IMR-90 (cell line): ENCODE measurements around the gene INO80. TPM values are rescaled to one million over a fixed set of nuclear protein-coding genes. Genes with fewer than 3 reads are reported as not detected.

Source experiments
- ATAC-seq: fragments of 200-7000 bp; cut with Tn5 transposase; 2 replicates; pipeline ENCODE4 v1.9.1; 2020; ENCODE audit warnings: low read depth, mild to moderate bottlenecking, moderate library complexity
- BruUV-seq: library from RNA; stranded (reverse); fragments of 400-500 nt; replicated peaks from 2 replicates; lab custom pipeline; 2021; lab: Mats Ljungman, UMichigan
- CTCF ChIA-PET: fragments of 300-600 bp; formaldehyde crosslinking; extraction: SDS; loops from one replicate; lab custom pipeline; 2021; ENCODE audit warnings: antibody characterized with exemption; lab: Yijun Ruan, JAX
- POLR2A ChIA-PET: fragments of 300-600 bp; sonication (Branson Sonifier 250); formaldehyde crosslinking; loops from one replicate; lab custom pipeline; 2022; ENCODE audit warnings: antibody characterized with exemption; ENCODE audit not compliant: unreplicated experiment; lab: Charles Lee
- DNase-seq: peaks from one replicate; pipeline ENCODE4 v3.0.0; 2013
- H2AFZ ChIP-seq: replicated peaks from 2 replicates; pipeline ENCODE3; 2013; ENCODE audit warnings: low read length, mild to moderate bottlenecking; ENCODE audit not compliant: poor library complexity
- H2AK5ac ChIP-seq: 2 replicates; pipeline ENCODE4 v1.6.1; 2013; ENCODE audit warnings: low read depth, low read length, inconsistent platforms
- H2AK9ac ChIP-seq: replicated peaks from 2 replicates; pipeline ENCODE3; 2013; ENCODE audit warnings: mild to moderate bottlenecking, low read depth, low read length, moderate library complexity; ENCODE audit not compliant: poor library complexity
- H2BK120ac ChIP-seq: 2 replicates; pipeline ENCODE4 v1.6.1; 2013; ENCODE audit warnings: low read depth, low read length, inconsistent platforms
- H2BK15ac ChIP-seq: 3 replicates; pipeline ENCODE4 v1.6.1; 2013; ENCODE audit warnings: low read depth, low read length, inconsistent platforms
- H2BK20ac ChIP-seq: 2 replicates; pipeline ENCODE4 v1.6.1; 2013; ENCODE audit warnings: low read depth, mild to moderate bottlenecking, inconsistent platforms, low read length, moderate library complexity
- H2BK5ac ChIP-seq: 2 replicates; pipeline ENCODE4 v1.6.1; 2013; ENCODE audit warnings: mild to moderate bottlenecking, low read depth, low read length, inconsistent platforms; ENCODE audit not compliant: poor library complexity, severe bottlenecking
- H3K14ac ChIP-seq: replicated peaks from 2 replicates; pipeline ENCODE4 v1.6.1; 2013; ENCODE audit warnings: low read depth, low read length, inconsistent platforms
- H3K18ac ChIP-seq: 2 replicates; pipeline ENCODE4 v1.6.1; 2013; ENCODE audit warnings: low read depth, low read length, control low read depth
- H3K23ac ChIP-seq: 2 replicates; pipeline ENCODE4 v1.6.1; 2013; ENCODE audit warnings: low read depth, low read length, inconsistent platforms
- H3K27ac ChIP-seq: 2 replicates; pipeline ENCODE4 v1.5.1; 2013; ENCODE audit warnings: mild to moderate bottlenecking, control low read depth, low read length; ENCODE audit not compliant: insufficient read depth
- H3K27me3 ChIP-seq: 2 replicates; pipeline ENCODE4 v1.6.1; 2013; ENCODE audit warnings: low read length; ENCODE audit not compliant: control insufficient read depth, insufficient read depth
- H3K36me3 ChIP-seq: 2 replicates; pipeline ENCODE4 v1.6.1; 2013; ENCODE audit warnings: low read length, mixed read lengths; ENCODE audit not compliant: control insufficient read depth, insufficient read depth
- H3K4ac ChIP-seq: 2 replicates; pipeline ENCODE4 v1.6.1; 2013; ENCODE audit warnings: low read depth, low read length, inconsistent platforms
- H3K4me1 ChIP-seq: 2 replicates; pipeline ENCODE4 v1.6.1; 2013; ENCODE audit warnings: low read length, mixed read lengths; ENCODE audit not compliant: control insufficient read depth, insufficient read depth
- H3K4me2 ChIP-seq: 2 replicates; pipeline ENCODE4 v1.6.1; 2013; ENCODE audit warnings: low read depth, mild to moderate bottlenecking, control low read depth, low read length, moderate library complexity
- H3K4me3 ChIP-seq: 2 replicates; pipeline ENCODE4 v1.5.1; 2013; ENCODE audit warnings: low read depth, mild to moderate bottlenecking, control low read depth, low read length, moderate library complexity; ENCODE audit not compliant: insufficient read depth
- H3K56ac ChIP-seq: 2 replicates; pipeline ENCODE4 v1.6.1; 2013; ENCODE audit warnings: low read length, inconsistent platforms; ENCODE audit not compliant: insufficient read depth; ENCODE audit errors: extremely low read depth
- H3K79me1 ChIP-seq, 2 experiments: 2 replicates each; pipeline ENCODE4 v1.6.1; 2013; ENCODE audit warnings: low read length in 2 of 2, inconsistent platforms in 1 of 2, low read depth in 1 of 2
- H3K9ac ChIP-seq: 2 replicates; pipeline ENCODE4 v1.6.1; 2013; ENCODE audit warnings: low read depth, low read length, control low read depth
- H3K9me1 ChIP-seq: 2 replicates; pipeline ENCODE4 v1.6.1; 2013; ENCODE audit warnings: low read length, inconsistent platforms; ENCODE audit not compliant: insufficient read depth
- H3K9me3 ChIP-seq: 2 replicates; pipeline ENCODE4 v1.6.1; 2013; ENCODE audit warnings: low read length; ENCODE audit not compliant: control insufficient read depth, insufficient read depth
- H4K20me1 ChIP-seq: 2 replicates; pipeline ENCODE4 v1.6.1; 2013; ENCODE audit warnings: low read length, inconsistent platforms; ENCODE audit not compliant: insufficient read depth
- H4K5ac ChIP-seq: 2 replicates; pipeline ENCODE4 v1.6.1; 2013; ENCODE audit warnings: mild to moderate bottlenecking, low read depth, low read length, control low read depth
- H4K8ac ChIP-seq, 2 experiments: 2 replicates each; pipeline ENCODE4 v1.6.1; 2013; ENCODE audit warnings: low read depth in 2 of 2, low read length in 2 of 2, control low read depth in 1 of 2, inconsistent platforms in 1 of 2
- H4K91ac ChIP-seq: 2 replicates; pipeline ENCODE4 v1.6.1; 2013; ENCODE audit warnings: low read depth, low read length, inconsistent platforms; ENCODE audit not compliant: insufficient read depth
- BHLHE40 ChIP-seq: fragments of 150-350 bp; IDR thresholded peaks from 2 replicates; pipeline ENCODE4 v1.6.1; 2016; ENCODE audit warnings: mild to moderate bottlenecking, low read depth, low read length
- CEBPB ChIP-seq: IDR thresholded peaks from 2 replicates; pipeline ENCODE4 v1.6.1; 2012; ENCODE audit warnings: low read depth, low read length, improper control_type of control experiment
- CHD1 ChIP-seq: IDR thresholded peaks from 2 replicates; pipeline ENCODE4 v1.6.1; 2012; ENCODE audit warnings: low read depth, low read length, improper control_type of control experiment
- FOS ChIP-seq: fragments of 150-350 bp; IDR thresholded peaks from 2 replicates; pipeline ENCODE4 v1.6.1; 2016; ENCODE audit warnings: low read depth, low read length
- MAFK ChIP-seq: IDR thresholded peaks from 2 replicates; pipeline ENCODE4 v1.6.1; 2012; ENCODE audit warnings: low read depth, low read length, improper control_type of control experiment
- MAZ ChIP-seq: IDR thresholded peaks from 2 replicates; pipeline ENCODE4 v1.6.1; 2012; ENCODE audit warnings: low read depth, mild to moderate bottlenecking, low read length, improper control_type of control experiment, moderate library complexity, borderline replicate concordance
- MXI1 ChIP-seq: IDR thresholded peaks from 2 replicates; pipeline ENCODE4 v1.6.1; 2012; ENCODE audit warnings: low read depth, mild to moderate bottlenecking, low read length, moderate library complexity, borderline replicate concordance
- POLR2A ChIP-seq: IDR thresholded peaks from 2 replicates; pipeline ENCODE4 v1.6.1; 2012; ENCODE audit warnings: mild to moderate bottlenecking, low read depth, low read length
- RAD21 ChIP-seq: IDR thresholded peaks from 2 replicates; pipeline ENCODE4 v1.6.1; 2012; ENCODE audit warnings: low read length, improper control_type of control experiment
- RCOR1 ChIP-seq: IDR thresholded peaks from 2 replicates; pipeline ENCODE4 v1.6.1; 2012; ENCODE audit warnings: mild to moderate bottlenecking, low read length, improper control_type of control experiment; ENCODE audit not compliant: insufficient replicate concordance
- RFX5 ChIP-seq: IDR thresholded peaks from 2 replicates; pipeline ENCODE4 v1.8.0; 2012; ENCODE audit warnings: low read depth, mild to moderate bottlenecking, low read length, moderate library complexity
- SMC3 ChIP-seq: fragments of 150-350 bp; IDR thresholded peaks from 2 replicates; pipeline ENCODE4 v1.6.1; 2016; ENCODE audit warnings: low read depth, mild to moderate bottlenecking, antibody characterized with exemption, low read length, moderate library complexity
- WGBS, 2 experiments: methylation state at CpG; one replicate each; pipeline versions ENCODE4 v1.1.5 to v1.1.7; 2013; ENCODE audit warnings: missing lambda C conversion rate in 2 of 2; ENCODE audit not compliant: insufficient read length in 1 of 2; ENCODE audit errors: extremely low coverage in 2 of 2; 5-methylcytosine and 5-hydroxymethylcytosine counted together
- dilution Hi-C: fragments of 300-500 bp; cut with HindIII; formaldehyde crosslinking; loops from one replicate; pipeline ENCODE4 v1.14.3; 2018; ENCODE audit warnings: low sequenced_read_pairs; ENCODE audit not compliant: unreplicated experiment
- in situ Hi-C: fragments of 300-500 bp; cut with MboI; formaldehyde crosslinking; loops from 3 replicates; pipeline ENCODE4 v1.14.3; 2019; ENCODE audit warnings: low sequenced_read_pairs, inconsistent platforms, mixed read lengths
- intact Hi-C: fragments of 100-400 bp; cut with micrococcal nuclease; formaldehyde crosslinking; loops from 2 replicates; pipeline ENCODE4 v1.10.0; 2022
- polyA plus RNA-seq, 3 experiments: library from polyadenylated mRNA; depleted of rRNA; stranded (reverse); fragments of >200 nt; gene quantifications; 2 replicates each; pipeline ENCODE4 v1.2.3, GENCODE V29; 2012; ENCODE audit warnings: low replicate concordance in 1 of 3
- total RNA-seq: library from RNA; depleted of rRNA; stranded (reverse); fragments of >200 nt; gene quantifications from 2 replicates; pipeline ENCODE4 v1.2.3, GENCODE V29; 2012
- TF ChIP-seq, protein P1 (sequence below): fragments of 150-350 bp; IDR thresholded peaks from 2 replicates; pipeline ENCODE4 v1.6.1; 2017; ENCODE audit warnings: mild to moderate bottlenecking, antibody characterized with exemption, low read length, low read depth
- TF ChIP-seq, protein P2 (sequence below): fragments of 150-350 bp; IDR thresholded peaks from 2 replicates; pipeline ENCODE4 v1.6.1; 2016; ENCODE audit warnings: low read depth, mild to moderate bottlenecking, low read length, moderate library complexity, borderline replicate concordance

Gene INO80
- total and polyA plus RNA-seq, 2 of the 4 experiments (the other 2 are of a cell fraction): 6.0 to 13.3 TPM

DNA sequence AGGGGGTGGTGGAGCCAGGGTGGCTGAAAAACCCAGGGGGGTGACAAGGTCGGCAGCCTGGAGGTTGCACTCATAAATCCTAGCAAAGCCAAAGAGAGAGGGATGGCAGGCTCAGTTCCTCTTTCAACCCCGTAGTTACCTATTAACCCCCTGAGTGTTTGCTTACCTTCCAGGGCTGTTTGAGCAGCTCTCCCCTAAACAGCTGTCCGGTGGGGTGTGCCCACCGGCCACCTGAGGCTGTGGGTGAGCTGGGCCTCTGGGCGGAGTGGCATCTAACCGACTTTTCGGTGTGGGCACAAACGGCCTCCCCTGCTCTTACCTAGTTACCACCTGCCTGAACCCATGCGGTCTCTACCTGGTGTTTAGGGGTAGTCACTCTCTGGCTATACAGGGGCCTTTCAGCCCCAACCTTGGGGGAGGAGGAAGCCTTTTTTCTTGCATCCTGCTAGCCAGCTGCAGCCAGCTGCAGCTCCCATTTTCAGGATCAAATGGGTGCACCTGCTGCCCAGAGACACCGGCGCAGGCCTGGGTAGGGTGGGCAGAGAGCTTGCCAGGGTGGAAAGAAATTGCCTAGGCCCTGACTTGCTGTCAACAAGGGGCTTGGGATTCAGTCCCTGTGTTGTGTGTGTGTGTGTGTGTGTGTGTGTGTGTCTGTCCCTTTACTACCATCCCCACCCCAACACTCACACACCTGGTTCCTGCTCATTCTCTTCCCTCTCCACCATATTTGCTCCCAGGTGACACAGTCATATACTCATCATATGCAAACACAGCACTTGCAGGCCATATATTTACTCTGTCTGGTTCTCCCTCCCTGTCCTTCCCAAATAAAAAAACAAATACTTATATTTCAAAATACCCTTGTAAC lies 183.2 kb downstream of the INO80 start (continued):
- no peak for TF ChIP-seq CEBPB
- TF ChIP-seq CHD1: no peak

DNA sequence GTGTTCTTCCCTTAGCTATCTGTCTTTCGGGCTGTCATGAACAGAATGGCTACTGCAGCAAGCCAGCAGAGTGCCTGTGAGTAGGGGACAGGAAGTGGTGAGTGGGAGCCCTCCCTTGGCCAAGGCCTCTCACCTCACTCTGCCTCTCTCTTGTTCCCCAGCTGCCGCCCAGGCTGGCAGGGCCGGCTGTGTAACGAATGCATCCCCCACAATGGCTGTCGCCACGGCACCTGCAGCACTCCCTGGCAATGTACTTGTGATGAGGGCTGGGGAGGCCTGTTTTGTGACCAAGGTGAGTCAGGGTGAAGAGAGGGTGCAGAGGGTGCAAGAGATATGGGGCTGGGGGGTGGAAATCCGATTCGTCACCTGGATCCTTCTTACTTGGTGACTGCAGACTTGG lies 183.9 kb downstream of the INO80 start:
- H2BK15ac ChIP-seq: no peak overlapping the region
- peaks cover 22% of the 10 kb centered on the region for H3K4me1 ChIP-seq
- no peak overlapping the region for H4K91ac ChIP-seq
- no peak overlapping the region; the same call in 1 of the 2 replicates for H3K4me2 ChIP-seq
- peak overlapping the region; percentile 69 for H3K23ac ChIP-seq
- H3K27ac ChIP-seq: no peak overlapping the region
- H3K18ac ChIP-seq: no peak overlapping the region
- intact Hi-C loops: no loop called here
- H3K9me1 ChIP-seq: peaks cover 16% of the 10 kb centered on the region
- in situ Hi-C loops: no loop called here
- no TSS peak for BruUV-seq
- peaks cover 8% of the 10 kb centered on the region; the same call in 1 of the 2 replicates for H3K36me3 ChIP-seq
- H3K27me3 ChIP-seq: peaks cover 10% of the 10 kb centered on the region
- H3K9me3 ChIP-seq: no peaks in the 10 kb centered on the region
- H2BK20ac ChIP-seq: no peak overlapping the region
- peak overlapping the region; percentile 75 for H2AK5ac ChIP-seq
- peak overlapping the region in 1 of 2 experiments; percentile 35; a peak in 1 of 4 replicates for H4K8ac ChIP-seq
- H3K56ac ChIP-seq: no peak overlapping the region
- H4K5ac ChIP-seq: no peak overlapping the region
- H2BK120ac ChIP-seq: peak overlapping the region; percentile 2; the same call in 1 of the 2 replicates
- 73% methylated on average over 6 of the region's 8 CpGs; no CpG with 5 or more reads in 1 of the 2 experiments for WGBS, 2 experiments
- no peak overlapping the region for H3K4me3 ChIP-seq
- dilution Hi-C loops: no loop called here
- CTCF ChIA-PET: interaction anchor here (0.7 to 1.5 kb wide), 2 partner anchors 93 to 254 kb away, joined by 3 read pairs; no protein-coding TSS in a partner anchor
- DNase-seq (no peak), ATAC-seq (no peak)
- H2AFZ ChIP-seq: peak overlapping the region; percentile 61
- H3K14ac ChIP-seq: peak overlapping the region; percentile 78; the same call in 1 of the 2 replicates
- POLR2A ChIA-PET: no interaction called here
- no peak overlapping the region for H3K9ac ChIP-seq
- peaks cover 0 to 70% of the 10 kb centered on the region in 2 experiments; a peak in 3 of 4 replicates for H3K79me1 ChIP-seq
- no peak overlapping the region for H2BK5ac ChIP-seq
- H4K20me1 ChIP-seq: peaks cover 44% of the 10 kb centered on the region
- peak overlapping the region; percentile 90 for H2AK9ac ChIP-seq
- H3K4ac ChIP-seq: peak overlapping the region; percentile 47; the same call in 1 of the 2 replicates
- TF ChIP-seq FOS (no peak), RCOR1 (no peak), RAD21 (no peak), POLR2A (no peak), RFX5 (no peak), SMC3 (no peak), MAZ (no peak), BHLHE40 (no peak), MXI1 (no peak), MAFK (no peak), CEBPB (no peak)
- TF ChIP-seq, protein P1, sequence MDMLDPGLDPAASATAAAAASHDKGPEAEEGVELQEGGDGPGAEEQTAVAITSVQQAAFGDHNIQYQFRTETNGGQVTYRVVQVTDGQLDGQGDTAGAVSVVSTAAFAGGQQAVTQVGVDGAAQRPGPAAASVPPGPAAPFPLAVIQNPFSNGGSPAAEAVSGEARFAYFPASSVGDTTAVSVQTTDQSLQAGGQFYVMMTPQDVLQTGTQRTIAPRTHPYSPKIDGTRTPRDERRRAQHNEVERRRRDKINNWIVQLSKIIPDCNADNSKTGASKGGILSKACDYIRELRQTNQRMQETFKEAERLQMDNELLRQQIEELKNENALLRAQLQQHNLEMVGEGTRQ: no peak
- TF ChIP-seq, protein P2, sequence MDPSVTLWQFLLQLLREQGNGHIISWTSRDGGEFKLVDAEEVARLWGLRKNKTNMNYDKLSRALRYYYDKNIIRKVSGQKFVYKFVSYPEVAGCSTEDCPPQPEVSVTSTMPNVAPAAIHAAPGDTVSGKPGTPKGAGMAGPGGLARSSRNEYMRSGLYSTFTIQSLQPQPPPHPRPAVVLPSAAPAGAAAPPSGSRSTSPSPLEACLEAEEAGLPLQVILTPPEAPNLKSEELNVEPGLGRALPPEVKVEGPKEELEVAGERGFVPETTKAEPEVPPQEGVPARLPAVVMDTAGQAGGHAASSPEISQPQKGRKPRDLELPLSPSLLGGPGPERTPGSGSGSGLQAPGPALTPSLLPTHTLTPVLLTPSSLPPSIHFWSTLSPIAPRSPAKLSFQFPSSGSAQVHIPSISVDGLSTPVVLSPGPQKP: no peak
